Inferior parietal cortex (tissue), 1 donor: Measurements from ENCODE around the gene TRIM44.
"Not testable (repeated sequence)": the region's sequence is repeated elsewhere in the genome, so short reads cannot be mapped to it uniquely, and the experiment has no call there.

ENCODE experiments used
- DNase-seq: peaks from one replicate; pipeline ENCODE4 v3.0.0-alpha.2; 2016; ENCODE audit errors: extremely low spot score

Gene TRIM44

DNA sequence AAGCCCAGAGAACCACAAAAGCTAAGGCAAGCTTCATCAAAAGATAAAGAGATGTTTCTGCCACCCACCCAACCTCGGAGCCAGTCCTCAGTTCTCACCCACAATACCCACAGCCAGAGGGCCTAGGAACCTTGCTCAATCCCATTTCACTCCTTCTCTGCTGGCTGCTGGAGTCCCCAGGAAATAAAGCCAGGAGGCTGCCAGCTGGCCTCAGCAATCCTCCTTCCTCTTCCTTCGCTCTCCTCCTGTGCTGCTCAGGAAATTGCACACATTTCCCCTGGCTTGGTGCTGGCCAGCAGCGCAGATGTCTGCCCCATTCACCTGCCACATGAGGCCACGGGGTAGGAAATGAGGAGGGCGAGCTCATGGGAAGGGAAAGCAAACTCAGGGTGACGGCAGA is 189.5 kb downstream of the TRIM44 start:
- no peak for DNase-seq

DNA sequence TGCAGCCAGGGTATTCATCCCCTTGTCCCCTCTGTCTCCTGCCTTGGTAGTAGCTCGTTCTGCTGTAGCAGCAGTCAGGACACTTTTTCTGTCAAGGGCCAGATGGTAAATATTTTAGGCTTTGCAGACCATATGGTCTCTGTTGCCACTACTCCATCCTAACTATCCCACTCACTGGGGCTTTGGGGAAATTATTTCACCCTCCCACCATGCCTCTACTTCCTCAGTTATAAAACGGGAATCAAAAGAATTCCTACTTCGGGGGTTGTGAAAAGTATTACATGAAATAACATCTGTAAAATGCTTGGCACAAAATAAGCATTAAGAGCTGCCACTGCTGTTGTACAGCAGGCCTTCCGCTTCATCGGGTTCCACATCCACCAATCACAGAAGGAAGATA is 191.4 kb downstream of the TRIM44 start:
- DNase-seq = no peak

- peak; percentile 27 for DNase-seq
Observed at GRCh38 chr11:35855671-35856070, 193.1 kb downstream of the TRIM44 start.

DNA sequence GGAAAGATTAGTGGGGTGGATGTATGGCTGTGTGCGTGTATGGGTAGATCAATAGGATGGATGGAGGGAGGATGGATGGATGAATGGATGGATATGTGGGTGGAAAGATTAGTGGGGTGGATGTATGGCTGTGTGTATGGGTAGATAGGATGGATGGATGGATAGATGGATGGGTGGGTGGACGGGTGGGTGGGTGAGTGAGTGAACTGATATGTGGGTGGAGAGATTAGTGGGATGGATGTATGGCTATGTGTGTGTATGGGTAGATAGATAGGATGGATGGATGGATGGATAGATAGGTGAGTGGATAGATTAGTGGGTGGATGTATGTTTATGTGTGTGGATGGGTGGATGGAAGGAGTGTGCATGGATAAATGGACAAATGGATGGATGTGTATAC is 193.7 kb downstream of the TRIM44 start:
- no peak for DNase-seq

- DNase-seq = no peak
Observed at GRCh38 chr11:35856756-35857155, 194.2 kb downstream of the TRIM44 start.

DNA sequence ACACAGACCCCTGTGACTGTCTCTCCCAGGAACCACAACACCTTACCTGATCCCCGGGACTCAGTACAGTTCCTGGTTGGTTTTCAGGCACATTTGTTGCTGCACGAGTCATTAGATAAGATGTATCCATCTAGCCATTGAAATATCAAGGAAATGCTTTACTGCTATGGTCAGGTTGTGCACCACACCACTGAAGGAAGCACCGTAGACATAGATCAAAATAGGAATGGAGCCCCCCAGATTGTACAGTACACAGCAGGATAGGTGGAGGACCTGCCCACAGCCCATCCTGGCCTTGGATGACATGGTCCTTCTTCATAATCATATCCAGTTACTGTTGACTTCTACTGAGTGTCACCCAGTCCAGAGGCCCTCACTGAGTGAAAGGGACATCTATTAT is 195.3 kb downstream of the TRIM44 start:
- DNase-seq = no peak

DNA sequence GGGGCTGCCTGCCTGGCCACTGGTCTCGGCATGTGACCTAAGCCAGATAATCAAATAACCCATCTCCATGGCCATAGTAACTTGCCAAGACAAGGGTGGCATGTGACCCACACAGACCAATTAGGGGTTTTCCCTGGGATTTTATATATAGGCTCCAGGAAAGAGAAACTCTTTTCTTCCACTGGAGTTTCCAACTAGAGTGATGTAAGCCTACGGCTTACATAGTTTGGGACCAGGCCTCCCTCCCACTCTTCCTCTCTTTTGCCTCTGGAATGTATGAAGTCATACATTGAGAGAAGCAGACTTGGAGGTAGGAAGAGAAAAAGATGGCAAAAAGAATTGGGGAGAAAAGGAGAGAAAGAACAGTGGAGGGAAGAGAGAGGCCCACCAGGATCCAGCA is 196.7 kb downstream of the TRIM44 start:
- DNase-seq = no peak

GRCh38 chr11:35860194-35860593 is 197.6 kb downstream of the TRIM44 start:
- not testable (repeated sequence) for DNase-seq

GRCh38 chr11:35861191-35861590 is 198.6 kb downstream of the TRIM44 start:
- DNase-seq = no peak

DNA sequence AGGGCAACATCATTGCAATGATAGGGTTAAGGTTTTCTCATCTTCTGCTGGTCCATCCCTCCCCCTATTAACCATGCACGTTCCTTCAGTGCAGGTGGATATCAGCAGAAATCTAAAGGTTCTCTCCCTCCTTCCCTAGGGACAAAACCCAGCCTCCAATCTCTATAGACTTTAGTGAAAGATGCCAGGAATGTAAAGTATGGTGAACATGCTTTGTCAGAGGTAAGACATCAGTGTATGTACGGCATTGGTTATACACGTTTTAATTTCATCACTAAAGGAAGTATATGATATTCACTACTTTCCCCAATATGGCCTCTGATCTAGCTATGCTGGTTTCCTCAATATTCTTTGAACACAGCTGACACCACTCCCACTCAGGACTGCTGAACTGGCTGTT is 200.1 kb downstream of the TRIM44 start:
- DNase-seq = no peak

GRCh38 chr11:35864131-35864530 is 201.6 kb downstream of the TRIM44 start:
- no peak for DNase-seq

DNA sequence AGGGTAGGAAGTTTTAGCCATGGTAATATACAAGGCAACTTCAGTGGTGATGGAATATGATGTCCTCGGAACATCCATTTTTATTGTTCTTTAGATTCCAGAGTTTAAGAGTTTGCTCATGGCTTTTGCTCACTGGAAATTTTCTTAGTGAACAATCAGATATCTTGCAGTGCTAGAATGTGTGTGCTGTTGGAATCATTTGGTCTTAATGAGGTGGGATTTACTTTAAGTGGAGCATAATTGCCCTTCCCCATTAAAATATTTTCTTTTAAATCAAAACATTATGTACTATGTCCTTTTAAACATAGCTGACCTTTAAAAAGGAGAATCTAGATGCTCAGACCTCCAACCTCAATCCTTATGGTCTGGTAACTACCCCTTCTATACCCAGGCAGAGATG is 204.0 kb downstream of the TRIM44 start:
- no peak for DNase-seq
